NCI-H510A (cell line): ENCODE results near the gene SERTAD4.

ENCODE experiments used
- DNase-seq: peaks from one replicate; lab custom pipeline; 2025; lab: John Stamatoyannopoulos, UW

Gene SERTAD4

DNA sequence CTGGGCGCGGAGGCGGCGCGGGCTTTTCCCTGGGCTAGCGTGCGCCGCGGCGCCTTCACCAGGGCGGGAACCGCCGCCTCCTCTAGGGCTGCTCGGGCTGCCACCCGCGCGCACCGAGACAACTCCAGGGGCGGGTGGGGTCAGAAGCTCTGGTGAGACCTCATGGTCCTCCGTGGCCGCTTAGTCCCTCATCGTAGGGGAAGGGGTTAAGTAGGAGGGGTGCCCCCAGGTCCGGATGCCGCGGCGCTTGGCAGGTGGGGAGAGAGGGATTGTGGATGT lies 559 bp downstream of the SERTAD4 start:
- DNase-seq = no peak

DNA sequence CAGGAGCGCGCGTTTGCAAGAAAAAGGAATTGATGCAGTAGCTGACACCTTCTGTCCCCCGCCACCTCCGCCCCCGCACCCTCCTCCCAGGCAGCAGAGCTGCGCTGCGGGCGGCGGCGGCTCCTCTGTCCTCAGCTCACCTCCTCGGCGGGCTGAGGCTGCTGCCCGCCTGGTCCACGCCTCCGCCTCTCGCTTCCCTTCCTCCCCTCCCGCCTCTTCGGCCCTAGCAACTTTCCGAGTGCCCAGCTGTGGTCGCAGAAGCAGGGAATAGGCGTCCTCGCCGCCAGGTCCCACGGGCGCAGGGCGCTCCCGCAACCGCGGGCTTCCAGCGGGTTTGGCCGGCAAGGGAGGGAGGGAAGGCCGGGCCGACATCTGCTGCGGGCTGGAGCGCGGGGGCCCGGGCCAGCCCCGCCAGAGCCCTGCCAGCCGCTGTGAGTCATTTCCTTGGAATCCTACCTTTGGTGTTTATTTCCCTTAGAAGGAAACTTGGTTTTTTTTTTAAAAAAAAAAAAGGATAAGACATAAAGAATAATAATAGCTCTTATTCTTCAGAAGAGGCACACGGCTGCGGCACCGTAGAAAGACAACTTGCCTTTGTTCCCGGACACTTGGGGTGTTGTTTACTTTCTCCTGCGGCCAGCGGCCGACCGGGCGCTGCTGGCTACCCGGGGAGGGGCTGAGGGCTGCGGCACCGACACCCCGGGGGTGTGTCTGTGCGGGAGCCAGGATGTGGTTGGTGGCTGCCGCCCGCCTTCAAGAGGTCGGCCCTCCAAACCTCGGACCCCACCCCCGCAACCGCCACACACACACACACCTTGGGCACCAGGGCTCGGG lies 1.1 kb downstream of the SERTAD4 start:
- DNase-seq = peak; percentile 58

DNA sequence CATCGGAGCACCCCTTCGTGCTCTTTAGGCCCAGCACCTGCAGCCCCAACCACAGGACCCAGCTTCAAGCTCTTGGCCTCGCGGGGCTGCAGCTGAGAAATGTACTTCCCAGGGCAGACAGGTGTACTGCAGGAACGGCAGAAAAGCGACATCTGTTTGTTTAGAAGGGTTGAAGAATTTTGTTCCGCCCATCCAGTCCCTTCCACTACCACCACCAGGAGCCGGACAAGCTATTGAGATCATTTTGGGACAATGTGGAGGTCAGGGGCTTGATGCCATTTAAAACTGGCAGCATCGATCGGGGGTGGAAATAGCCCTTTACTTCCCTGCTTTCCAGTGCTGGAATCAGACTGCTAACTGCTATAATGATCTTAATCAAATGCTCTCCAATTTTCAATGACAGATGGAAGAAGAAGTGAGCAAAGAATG lies 1.7 kb downstream of the SERTAD4 start:
- DNase-seq = no peak

DNA sequence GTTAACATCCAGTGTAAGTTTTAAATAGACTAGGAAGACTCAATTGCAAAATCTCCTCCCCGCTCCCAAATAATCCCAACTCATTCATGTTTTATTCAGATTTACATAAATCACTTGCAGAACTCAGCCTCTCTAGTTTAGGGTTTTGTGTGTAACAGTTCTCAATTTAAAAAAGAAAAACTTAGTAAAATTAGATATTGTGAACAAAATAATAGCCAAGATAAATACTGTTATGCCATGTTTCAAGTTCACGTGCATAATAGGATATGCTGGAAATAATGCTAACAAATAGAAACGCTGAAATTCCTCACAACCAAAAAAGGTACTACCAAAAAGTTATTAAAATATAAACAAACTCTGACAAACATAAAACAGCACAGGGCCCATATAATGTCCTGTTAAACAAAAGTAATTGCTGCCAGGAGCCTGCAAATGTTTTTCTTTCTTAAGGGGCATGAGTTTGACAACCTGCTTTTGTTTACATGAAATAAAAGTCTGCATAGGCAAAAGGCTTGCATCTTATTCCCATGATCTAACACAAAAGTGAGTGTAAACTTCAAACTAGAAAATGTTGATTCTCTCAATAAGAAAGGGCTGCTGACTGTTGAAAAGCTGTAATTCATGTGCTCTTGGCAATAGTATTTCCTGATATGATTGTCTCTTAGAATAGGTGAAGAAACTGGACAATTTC lies 2.9 kb downstream of the SERTAD4 start:
- DNase-seq = no peak

DNA sequence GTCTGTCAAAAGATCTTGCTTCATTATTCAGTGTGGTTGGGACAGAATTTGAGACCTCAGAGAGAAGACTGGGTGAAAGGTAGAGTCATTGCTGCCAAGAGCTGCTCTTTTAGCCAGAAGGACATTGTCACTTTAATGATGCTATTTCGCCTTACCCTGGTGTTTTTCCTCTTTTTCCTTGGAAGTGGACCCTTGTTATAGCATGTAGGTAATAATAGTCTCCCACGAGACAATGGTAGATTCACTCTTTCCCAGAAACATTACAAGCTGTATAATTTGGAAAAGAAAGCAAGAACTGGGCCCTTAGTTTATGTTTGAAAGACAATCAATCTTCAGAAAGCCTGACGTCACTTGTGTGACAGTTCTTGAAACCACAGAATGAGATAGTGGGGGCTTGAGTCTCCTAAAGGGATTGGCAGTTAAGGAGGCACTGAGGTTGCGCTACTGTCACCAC lies 3.8 kb downstream of the SERTAD4 start:
- DNase-seq = no peak

DNA sequence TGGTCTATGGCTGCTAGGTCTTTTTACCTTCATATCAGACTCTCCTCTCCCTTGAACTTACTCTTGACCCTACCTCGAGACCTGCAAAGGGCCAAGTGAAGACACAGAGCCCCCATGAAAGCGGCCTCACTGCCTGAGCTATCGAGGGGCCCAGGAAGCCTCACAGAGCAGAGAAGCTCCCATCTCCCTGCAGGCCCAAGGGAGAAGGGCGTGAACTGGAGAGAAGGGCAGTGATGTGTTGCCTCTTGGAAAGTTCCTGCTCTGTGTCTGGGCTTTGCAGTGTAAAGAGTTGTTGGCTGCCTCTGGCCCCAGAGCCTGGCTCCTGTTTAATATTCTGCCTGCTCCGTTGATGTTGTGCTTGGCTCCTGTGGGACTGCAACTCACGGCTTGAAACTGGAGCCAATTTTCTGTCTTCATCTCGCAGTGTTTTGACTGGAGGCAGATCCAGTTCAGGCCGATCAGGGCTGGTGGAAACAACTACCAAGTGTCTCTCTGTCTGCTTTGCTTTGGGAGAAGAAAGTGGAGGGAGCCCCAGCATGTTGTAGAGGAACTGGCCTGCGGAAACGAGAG lies 4.3 kb downstream of the SERTAD4 start:
- no peak for DNase-seq

DNA sequence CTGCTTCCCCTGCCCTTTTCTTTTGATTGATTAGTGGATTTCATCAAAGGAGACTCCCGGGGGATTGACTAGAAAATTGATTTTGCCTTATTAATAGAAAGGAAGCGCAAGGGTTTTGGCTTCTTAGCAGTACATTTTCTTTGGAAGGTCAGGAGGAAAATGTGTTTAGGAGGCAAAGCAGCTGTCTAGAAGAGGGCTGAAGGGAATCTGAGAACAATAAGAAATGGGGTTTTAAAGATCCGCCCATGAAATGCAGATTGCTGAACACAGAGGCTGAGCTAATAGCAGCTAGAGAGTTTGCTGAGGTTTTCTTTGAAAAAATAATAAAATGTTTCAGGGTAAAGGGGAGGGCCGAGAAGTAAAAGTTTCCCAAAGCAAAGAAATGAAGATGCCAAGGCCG lies 4.9 kb downstream of the SERTAD4 start:
- DNase-seq = no peak

DNA sequence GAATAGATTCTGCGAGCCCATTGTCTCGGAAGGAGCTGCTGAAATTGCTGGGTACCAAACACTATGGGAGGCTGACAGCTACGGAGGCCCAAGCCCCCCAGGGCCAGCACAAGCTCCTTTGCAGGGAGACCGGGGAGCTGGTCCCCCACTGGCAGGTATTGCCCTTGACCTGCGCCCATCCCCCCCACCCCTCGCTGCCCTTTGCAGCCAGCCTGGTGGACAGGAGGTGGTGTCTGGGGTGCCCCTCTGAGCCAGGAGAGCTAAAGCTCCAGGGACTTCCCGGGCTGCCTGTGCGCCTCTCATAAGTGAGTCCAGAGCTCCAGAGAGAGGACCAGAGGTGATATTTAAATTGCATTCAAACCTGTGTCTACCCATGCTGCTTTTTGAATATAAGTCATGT lies 5.4 kb downstream of the SERTAD4 start:
- no peak for DNase-seq

DNA sequence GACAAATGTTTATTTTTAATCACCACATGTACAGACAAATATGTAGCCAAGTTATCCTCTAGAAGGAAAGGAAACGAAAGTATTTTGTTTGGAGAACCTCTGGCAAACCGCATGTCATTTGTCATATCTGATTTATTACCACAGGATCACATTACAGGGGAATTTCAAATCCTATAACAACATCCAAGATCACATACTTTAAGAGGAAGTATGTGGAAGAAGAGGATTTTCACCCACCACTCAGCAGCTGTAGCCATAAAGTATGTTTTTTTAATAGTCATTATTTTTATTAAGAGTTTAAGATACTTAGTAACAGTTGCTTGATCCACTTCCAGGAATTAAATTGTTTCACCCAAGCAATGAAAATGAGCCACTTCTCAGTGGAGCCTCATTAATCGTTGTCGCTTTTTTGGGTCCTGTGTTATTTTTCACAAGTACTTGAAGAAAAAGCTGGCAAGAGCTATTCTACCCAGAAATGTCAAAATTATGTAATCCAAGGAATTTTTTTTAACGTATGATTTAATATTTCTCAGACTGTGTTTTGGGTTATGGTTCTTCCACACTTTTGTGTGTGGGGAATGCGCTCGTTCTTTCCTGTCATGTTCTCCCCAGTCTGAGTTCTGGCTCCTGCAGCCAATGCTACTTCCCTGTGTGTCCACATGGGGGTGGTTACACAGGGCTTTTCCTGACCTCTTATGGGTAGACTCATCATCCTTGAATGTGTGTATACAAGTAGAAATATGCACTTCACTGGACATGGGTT lies 6.9 kb downstream of the SERTAD4 start:
- DNase-seq = no peak

DNA sequence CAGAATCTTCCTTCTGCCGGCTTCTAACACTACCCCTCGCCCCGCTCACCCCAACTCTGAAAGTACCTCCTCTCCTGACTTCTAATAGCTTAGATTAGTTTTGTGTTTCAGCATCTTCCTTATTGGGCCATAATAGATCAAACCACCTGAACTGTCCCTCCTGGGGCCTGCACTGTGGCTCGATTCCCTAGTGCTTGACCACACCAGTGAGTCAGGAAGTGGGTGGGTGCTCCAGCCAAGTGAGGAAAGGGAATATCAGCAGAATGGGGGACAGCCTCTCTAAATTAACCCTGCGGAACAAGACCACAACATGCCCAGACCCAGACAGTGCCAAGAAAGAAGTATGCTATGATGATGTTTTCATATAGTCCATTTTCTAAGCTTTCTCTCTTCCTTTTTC lies 8.5 kb downstream of the SERTAD4 start:
- no peak for DNase-seq

DNA sequence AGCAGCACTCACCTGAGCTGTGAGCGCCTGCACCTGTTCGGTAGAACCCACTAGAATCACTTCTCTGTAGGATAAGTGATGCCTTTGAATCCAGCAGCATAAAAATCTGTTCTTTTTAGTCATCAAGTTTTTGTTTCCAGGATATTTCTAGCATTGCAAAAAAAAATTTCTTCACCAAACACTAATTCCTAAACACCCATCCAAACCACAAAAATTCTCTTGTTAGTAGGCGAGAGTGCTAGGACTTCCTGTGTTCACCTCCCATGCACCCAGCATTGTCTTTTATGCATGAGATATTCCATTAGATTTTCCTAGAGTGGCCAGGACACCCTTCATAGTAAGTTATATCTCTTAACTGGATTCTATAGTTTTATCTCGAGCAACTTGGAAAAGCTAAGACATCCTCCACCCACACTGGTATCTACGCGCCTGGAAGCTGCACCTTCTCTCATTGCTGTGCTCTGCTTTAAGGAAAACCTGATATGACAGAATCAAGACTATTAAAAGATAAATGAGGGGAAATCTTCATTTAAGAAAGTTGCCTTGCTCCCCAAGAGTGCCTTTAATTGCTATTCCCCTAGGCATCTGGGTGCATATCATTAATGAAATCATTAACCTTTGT lies 12.3 kb downstream of the SERTAD4 start:
- no peak for DNase-seq

DNA sequence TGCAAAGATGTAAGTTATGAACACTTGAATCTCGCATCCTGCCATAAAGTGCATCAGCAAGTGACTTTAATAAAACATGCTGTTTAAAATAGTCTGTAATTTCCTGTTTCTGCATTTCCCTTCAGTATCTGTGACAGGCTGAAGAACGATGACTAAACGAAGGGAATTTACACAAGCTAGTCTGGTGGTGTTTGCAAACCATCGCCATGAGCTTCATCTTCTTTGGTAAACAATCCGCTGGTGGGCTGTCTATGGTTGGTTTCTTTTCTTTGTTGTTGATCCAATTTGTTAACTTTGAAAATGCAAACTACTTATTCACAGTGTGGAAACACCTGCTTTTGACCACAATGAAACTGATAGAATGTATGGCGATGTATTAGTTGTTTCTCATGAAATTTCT lies 13.9 kb downstream of the SERTAD4 start:
- DNase-seq = no peak

DNA sequence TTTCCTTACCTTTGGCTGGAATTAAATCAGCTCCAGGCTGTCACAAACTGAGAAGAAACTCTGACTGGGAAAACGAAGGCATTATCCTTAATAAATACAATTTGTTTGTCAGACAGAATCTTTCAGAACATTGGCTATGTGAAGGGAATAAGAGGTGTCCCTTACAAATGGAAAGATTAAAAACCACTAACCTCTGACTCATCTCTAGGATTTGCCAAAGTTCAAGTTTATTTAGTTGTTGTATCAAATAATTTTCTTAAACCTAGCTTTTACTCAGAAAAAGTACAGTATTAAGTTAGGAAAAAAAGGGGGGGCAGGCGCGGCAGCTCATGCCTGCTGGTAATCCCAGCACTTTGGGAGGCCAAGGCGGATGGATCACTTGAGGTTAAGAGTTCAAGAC lies 15.7 kb downstream of the SERTAD4 start:
- no peak for DNase-seq

DNA sequence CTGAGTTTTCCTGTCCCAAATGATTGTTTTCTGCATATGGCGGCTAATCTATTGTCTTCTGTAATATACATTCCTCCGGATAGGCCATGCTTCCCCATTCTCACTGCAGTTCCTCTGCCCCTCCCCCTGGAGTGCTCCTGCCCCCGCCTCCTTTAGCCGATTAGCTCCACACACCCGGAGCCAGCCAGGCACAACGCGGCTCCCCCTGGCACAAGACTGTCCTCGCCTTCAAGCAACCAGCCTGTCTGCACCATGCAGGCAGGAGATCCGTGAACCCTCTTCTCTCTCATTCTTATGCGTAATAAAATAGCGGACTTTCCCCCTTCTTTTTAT lies 18.0 kb downstream of the SERTAD4 start:
- peak; percentile 71 for DNase-seq

DNA sequence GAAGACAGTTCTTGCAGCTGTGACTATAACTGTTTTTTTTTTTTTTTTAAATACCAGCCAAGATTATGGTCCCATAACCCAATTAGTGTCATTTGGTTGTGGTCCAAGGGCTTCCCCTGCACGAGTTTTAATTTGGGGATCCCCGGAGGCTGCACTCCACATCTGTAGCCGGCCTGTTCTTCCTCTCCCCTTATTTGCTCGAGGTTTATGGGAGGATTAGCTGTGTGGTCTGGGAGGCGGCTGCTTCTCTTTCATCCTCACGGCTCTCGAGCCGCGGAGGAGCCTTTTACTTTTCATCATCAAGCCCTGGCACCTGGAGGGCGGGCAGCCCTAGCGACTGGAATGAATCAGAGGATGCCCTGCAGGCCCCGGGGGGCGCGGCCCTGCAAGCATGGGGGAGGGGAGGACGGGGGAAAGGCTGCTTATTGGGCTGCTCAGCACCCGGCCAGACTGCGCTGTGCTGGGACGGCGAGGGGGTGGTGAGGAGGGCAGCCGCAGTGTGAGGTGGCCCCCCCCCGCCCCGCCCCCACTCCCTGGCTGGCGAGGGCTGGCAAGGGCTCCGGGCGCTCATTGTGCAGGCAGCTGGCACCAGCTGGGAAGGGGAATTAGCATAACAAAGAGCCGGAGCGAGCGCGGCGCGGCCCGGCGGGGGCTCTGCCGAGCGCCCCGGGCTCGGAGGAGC lies 18.5 kb downstream of the SERTAD4 start:
- peak; percentile 91 for DNase-seq

DNA sequence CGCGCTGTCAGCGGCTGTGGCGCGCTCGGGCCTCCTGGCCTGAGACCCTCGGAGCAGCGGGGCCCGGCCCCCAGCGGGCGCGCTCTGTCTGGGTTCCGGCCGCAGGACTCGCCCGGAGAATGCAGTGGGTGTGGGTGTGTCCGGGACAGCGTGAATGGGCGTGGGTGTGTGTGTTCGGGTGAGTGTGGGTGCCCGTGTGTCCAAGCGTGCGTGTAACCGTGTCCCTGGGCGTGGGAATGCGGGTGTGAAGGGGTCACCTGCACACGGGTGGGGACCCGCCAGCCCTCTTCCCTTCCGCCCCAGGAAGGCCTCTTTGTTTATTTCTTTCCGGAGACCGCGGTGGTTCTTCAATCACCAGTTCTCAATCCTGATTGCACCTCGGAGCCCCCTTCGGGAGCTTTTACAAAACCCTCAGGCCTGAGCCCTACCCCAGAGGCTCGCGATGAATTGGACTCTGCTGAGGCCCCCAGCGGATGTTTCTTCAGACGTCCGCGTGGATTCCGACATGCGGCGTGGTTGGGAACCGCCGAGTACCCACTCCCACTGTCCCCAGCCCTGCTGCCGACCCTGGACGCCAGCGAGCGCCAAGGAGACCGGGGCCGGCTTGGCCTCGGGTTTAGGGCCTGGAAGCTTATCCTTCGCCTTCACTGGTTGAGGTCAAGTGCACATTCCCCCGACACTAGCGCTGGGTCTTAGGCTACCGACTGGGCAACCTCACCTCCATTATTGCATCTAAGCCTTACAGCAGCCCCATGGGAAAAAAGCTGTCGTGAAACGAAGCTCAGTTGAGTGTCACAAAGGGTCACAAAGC lies 19.3 kb downstream of the SERTAD4 start:
- no peak for DNase-seq

DNA sequence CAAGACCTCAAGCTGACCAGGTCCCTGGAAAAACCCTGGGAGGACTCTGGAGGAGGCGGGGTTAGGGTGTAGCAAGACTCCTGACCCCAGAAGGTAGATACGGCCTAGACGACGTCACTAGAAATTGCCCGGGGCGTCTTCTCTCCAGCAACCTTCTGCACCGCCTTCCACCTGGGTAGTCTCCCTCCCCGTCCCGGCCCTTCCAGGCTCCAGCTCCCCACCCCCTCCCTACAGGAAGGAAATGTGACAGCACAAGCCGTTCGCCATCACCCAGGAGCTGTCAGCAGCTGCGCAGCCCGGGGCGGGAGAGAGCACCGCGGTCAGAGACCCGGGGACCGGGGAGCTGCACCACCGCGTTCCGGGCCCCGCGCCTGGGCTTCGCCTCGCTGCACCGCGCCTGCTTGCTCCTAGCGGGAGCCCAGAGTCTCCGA lies 20.0 kb downstream of the SERTAD4 start:
- peak; percentile 73 for DNase-seq

DNA sequence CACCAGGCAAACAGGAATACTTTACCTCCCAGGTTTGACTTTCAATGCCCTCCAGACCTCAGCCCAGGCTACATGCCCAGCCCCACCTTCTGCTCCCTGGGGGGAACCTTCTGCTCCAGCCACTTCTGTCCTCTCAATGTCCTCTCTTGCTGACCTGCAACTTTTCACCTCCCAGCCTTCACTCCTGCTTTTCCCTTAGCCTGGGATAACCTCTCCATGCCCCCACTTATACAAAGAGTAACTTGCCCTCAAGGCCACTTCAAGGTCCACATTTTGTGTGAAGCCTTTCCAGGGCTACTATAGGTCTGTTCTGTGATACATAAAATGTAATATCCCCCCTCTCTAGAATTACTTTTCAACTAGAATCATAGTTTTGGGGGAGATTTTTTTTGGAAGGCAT lies 21.7 kb downstream of the SERTAD4 start:
- DNase-seq = no peak

DNA sequence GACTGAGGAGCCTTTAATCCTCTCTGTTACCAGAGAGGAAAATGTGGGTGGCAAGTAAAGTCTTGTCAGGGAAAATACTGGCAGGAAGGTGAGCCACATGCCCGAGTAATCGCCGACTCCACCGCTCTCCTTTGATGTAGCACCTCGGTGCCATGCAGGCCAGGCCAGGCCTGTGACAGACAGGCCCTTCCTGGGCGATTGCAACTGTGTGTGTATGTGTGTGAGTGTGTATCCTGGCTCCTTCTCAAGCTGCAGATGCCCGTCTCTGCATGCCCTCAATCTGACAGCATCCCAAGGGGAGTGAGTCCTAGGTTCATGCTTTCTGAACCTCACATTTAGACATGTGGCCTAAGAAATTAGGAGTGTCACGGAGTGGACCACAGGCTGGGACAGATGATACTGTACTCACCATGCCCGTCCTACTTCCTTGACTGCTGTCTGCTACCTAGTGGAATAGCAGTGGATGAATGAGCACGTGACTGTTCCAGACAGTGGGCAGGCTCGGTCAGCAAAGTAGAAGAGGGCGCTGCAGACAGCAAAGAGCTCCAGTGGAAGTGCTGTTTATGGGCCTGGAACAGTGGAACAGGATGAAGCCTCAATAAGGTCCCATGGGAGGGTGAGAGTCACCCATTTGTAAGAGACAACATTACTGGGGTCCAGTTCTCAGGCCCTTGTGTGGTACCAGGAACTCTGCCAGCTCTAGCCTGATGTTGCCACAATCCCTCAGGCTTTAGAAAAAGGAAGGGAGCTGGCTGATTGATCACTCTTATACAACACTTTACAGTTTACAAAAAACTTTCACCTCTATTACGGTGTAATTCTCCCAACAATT lies 25.3 kb downstream of the SERTAD4 start:
- DNase-seq = no peak

DNA sequence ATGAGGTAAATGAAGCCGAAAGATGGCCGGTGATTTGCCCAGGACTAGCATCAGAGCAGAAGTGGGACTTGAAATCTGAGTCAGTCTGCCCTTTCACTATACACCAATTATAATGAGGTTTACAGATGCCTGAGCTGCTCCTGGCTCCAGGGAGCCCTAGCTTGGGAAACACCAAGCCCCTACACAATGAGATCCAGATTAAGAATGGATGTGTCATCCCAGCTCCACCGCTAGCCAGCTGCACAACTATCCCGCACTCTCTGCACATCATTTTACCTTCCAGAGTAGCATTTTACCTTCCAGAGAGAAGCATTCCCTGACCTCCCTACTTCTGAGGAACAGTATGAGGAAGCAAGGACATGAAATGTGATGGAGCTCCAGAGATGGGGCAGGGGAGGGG lies 27.0 kb downstream of the SERTAD4 start:
- DNase-seq = no peak
